Activated B cell treated with CpG ODN at 0.5 μM for 24 hours (primary cell): ENCODE data around the gene IL17F. TPM values are rescaled to one million over a fixed set of nuclear protein-coding genes. Genes with fewer than 3 reads are reported as not detected.

Source experiments
- ATAC-seq: fragments of 200-7000 bp; cut with Tn5 transposase; one replicate; pipeline ENCODE4 v1.10.0; 2021; ENCODE audit warnings: low read depth, mild to moderate bottlenecking, moderate library complexity
- CTCF ChIA-PET: fragments of 350-600 bp; sonication (Branson Sonifier 250); formaldehyde crosslinking; loops from one replicate; lab custom pipeline; 2021; ENCODE audit warnings: antibody characterized with exemption; lab: Charles Lee
- POLR2A ChIA-PET: fragments of 350-600 bp; sonication (Branson Sonifier 250); formaldehyde crosslinking; loops from one replicate; lab custom pipeline; 2021; ENCODE audit warnings: antibody characterized with exemption; lab: Charles Lee
- DNase-seq: peaks from one replicate; pipeline ENCODE4 v3.0.0; 2022
- H3K27ac Mint-ChIP-seq: one replicate; pipeline ENCODE4 v1.8.0; 2020; ENCODE audit warnings: mixed read lengths
- H3K27me3 Mint-ChIP-seq: one replicate; pipeline ENCODE4 v1.8.0; 2021; ENCODE audit warnings: mixed read lengths
- H3K36me3 Mint-ChIP-seq: one replicate; pipeline ENCODE4 v1.8.0; 2021; ENCODE audit warnings: low read depth, mixed read lengths
- H3K4me1 Mint-ChIP-seq: one replicate; pipeline ENCODE4 v1.8.0; 2021; ENCODE audit warnings: mixed read lengths
- H3K4me3 Mint-ChIP-seq: one replicate; pipeline ENCODE4 v1.8.0; 2020; ENCODE audit warnings: mild to moderate bottlenecking, mixed read lengths
- H3K9me3 Mint-ChIP-seq: one replicate; pipeline ENCODE4 v1.8.0; 2020; ENCODE audit warnings: mixed read lengths
- CTCF ChIP-seq: fragments of 200-600 bp; IDR thresholded peaks from one replicate; pipeline ENCODE4 v1.8.0; 2022; ENCODE audit warnings: antibody characterized with exemption, mild to moderate bottlenecking
- intact Hi-C: fragments of 100-400 bp; cut with micrococcal nuclease; formaldehyde crosslinking; loops from one replicate; pipeline ENCODE4 v1.15.1; 2024
- total RNA-seq: library from RNA; stranded (reverse); gene quantifications from 2 replicates; pipeline ENCODE4 v1.2.3, GENCODE V29; 2022

IL17F gene
- total RNA-seq, 1 donor from 2014 or later: not detected

- intact Hi-C loops: no loop called here
- Mint-ChIP-seq H3K9me3 (no peaks in the 10 kb centered on the region), H3K27me3 (peaks cover 24% of the 10 kb centered on the region), H3K4me1 (no peaks in the 10 kb centered on the region), H3K36me3 (no peaks in the 10 kb centered on the region), H3K4me3 (no peak overlapping the region), H3K27ac (no peak overlapping the region)
- TF ChIP-seq CTCF: no peak
- ATAC-seq: no peak
- DNase-seq: no peak
- ChIA-PET POLR2A (no interaction called here), CTCF (no interaction called here)
Observed at GRCh38 chr6:52251113-52251512, 6.8 kb upstream of the IL17F start.

GRCh38 chr6:52249078-52249477, 4.8 kb upstream of the IL17F start:
- no peaks in the 10 kb centered on the region for H3K9me3 Mint-ChIP-seq
- H3K36me3 Mint-ChIP-seq: no peaks in the 10 kb centered on the region
- CTCF ChIA-PET: no interaction called here
- TF ChIP-seq CTCF: no peak
- intact Hi-C loops: no loop called here
- no peak overlapping the region for H3K27ac Mint-ChIP-seq
- H3K27me3 Mint-ChIP-seq: peaks cover 14% of the 10 kb centered on the region
- no peaks in the 10 kb centered on the region for H3K4me1 Mint-ChIP-seq
- no peak for DNase-seq
- no peak for ATAC-seq
- POLR2A ChIA-PET: no interaction called here
- no peak overlapping the region for H3K4me3 Mint-ChIP-seq

- no peak for ATAC-seq
- intact Hi-C loops: no loop called here
- TF ChIP-seq CTCF: no peak
- CTCF ChIA-PET: no interaction called here
- no peak for DNase-seq
- no peaks in the 10 kb centered on the region for H3K9me3 Mint-ChIP-seq
- H3K4me3 Mint-ChIP-seq: no peak overlapping the region
- H3K36me3 Mint-ChIP-seq: no peaks in the 10 kb centered on the region
- peaks cover 6% of the 10 kb centered on the region for H3K27me3 Mint-ChIP-seq
- no peak overlapping the region for H3K27ac Mint-ChIP-seq
- POLR2A ChIA-PET: no interaction called here
- no peaks in the 10 kb centered on the region for H3K4me1 Mint-ChIP-seq
Observed at GRCh38 chr6:52245425-52245824, 1.1 kb upstream of the IL17F start.

GRCh38 chr6:52243282-52243893, 912 bp downstream of the IL17F start:
- intact Hi-C loops: no loop called here
- no peak for ATAC-seq
- no peak for TF ChIP-seq CTCF
- no peak for DNase-seq
- no peak overlapping the region for H3K27ac Mint-ChIP-seq
- no peaks in the 10 kb centered on the region for H3K9me3 Mint-ChIP-seq
- no peak overlapping the region for H3K4me3 Mint-ChIP-seq
- CTCF ChIA-PET: no interaction called here
- H3K4me1 Mint-ChIP-seq: no peaks in the 10 kb centered on the region
- POLR2A ChIA-PET: interaction anchor here (0.6 kb wide), 1 partner anchor 516 kb away, joined by 7 read pairs; no protein-coding TSS in a partner anchor
- peaks cover 5% of the 10 kb centered on the region for H3K27me3 Mint-ChIP-seq
- H3K36me3 Mint-ChIP-seq: no peaks in the 10 kb centered on the region

- no peak for DNase-seq
- ChIA-PET CTCF (interaction anchor here (2.0 kb wide), 1 partner anchor 22 kb away, joined by 4 read pairs; no protein-coding TSS in a partner anchor), POLR2A (no interaction called here)
Observed at GRCh38 chr6:52241819-52242218, 2.5 kb downstream of the IL17F start.

More at GRCh38 chr6:52241819-52242218, 2.5 kb downstream of the IL17F start:
- no peaks in the 10 kb centered on the region for H3K4me1 Mint-ChIP-seq
- H3K4me3 Mint-ChIP-seq: no peak overlapping the region
- no peak overlapping the region for H3K27ac Mint-ChIP-seq
- ATAC-seq: no peak
- no peaks in the 10 kb centered on the region for H3K9me3 Mint-ChIP-seq
- no peaks in the 10 kb centered on the region for H3K36me3 Mint-ChIP-seq
- no peak for TF ChIP-seq CTCF
- H3K27me3 Mint-ChIP-seq: peaks cover 7% of the 10 kb centered on the region
- intact Hi-C loops: no loop called here
